ENCODE measurements around the gene AMBRA1.

GRCh38 chr11:46600194-46600960 lies 6.6 kb upstream of the AMBRA1 start:
- no peak for TF ChIP-seq CTCF (conservative IDR thresholded peaks at IDR 0.05 in 1 of 2, IDR thresholded peaks at IDR 0.05 in 1 of 2; ENCODE audit: extremely low read depth in 1 of 2, insufficient read depth in 1 of 2, low read depth in 1 of 2, low read length in 2 of 2)
- TF ChIP-seq EZH2 (IDR thresholded peaks at IDR 0.05; ENCODE audit: borderline replicate concordance, low read length) = no peak
